H9 (cell line): ENCODE results near the gene WDR55. TPM values are rescaled to one million over a fixed set of nuclear protein-coding genes. Genes with fewer than 3 reads are reported as not detected.

Source experiments
- DNase-seq: peaks from one replicate; pipeline ENCODE4 v3.0.0-alpha.2; 2017
- H2AFZ ChIP-seq: one replicate; pipeline ENCODE4 v1.6.1; 2013; ENCODE audit warnings: mild to moderate bottlenecking, low read length, control low read depth, moderate library complexity
- H2AK5ac ChIP-seq: 2 replicates; pipeline ENCODE4 v1.6.1; 2013; ENCODE audit warnings: low read length, control low read depth, mixed read lengths; ENCODE audit not compliant: insufficient read length
- H2BK120ac ChIP-seq: one replicate; pipeline ENCODE4 v1.6.1; 2013; ENCODE audit warnings: low read depth, mild to moderate bottlenecking, low read length, control low read depth, inconsistent platforms; ENCODE audit not compliant: poor library complexity, severe bottlenecking
- H2BK12ac ChIP-seq: 2 replicates; pipeline ENCODE4 v1.6.1; 2013; ENCODE audit warnings: low read length, control low read depth, mixed read lengths, low read depth; ENCODE audit not compliant: insufficient read length
- H2BK15ac ChIP-seq: 2 replicates; pipeline ENCODE4 v1.6.1; 2013; ENCODE audit warnings: low read depth, low read length, control low read depth
- H2BK20ac ChIP-seq: one replicate; pipeline ENCODE4 v1.6.1; 2013; ENCODE audit warnings: low read depth, mild to moderate bottlenecking, low read length, control low read depth, inconsistent platforms; ENCODE audit not compliant: poor library complexity, severe bottlenecking
- H2BK5ac ChIP-seq: 2 replicates; pipeline ENCODE4 v1.6.1; 2013; ENCODE audit warnings: low read length, control low read depth, mixed read lengths; ENCODE audit not compliant: insufficient read length
- H3K14ac ChIP-seq: 2 replicates; pipeline ENCODE4 v1.6.1; 2013; ENCODE audit warnings: low read length, control low read depth; ENCODE audit not compliant: insufficient read depth
- H3K18ac ChIP-seq: 2 replicates; pipeline ENCODE4 v1.6.1; 2013; ENCODE audit warnings: low read depth, mild to moderate bottlenecking, mixed read lengths, low read length, control low read depth; ENCODE audit not compliant: insufficient read length
- H3K23ac ChIP-seq: 2 replicates; pipeline ENCODE4 v1.6.1; 2013; ENCODE audit warnings: low read length, control low read depth, mixed read lengths, low read depth; ENCODE audit not compliant: insufficient read length
- H3K23me2 ChIP-seq: 2 replicates; pipeline ENCODE4 v1.6.1; 2013; ENCODE audit warnings: low read depth, mild to moderate bottlenecking, mixed read lengths, low read length, control low read depth; ENCODE audit not compliant: insufficient read length, poor library complexity, severe bottlenecking
- H3K27ac ChIP-seq: 2 replicates; pipeline ENCODE4 v1.5.1; 2013; ENCODE audit warnings: low read length, control low read depth, mixed read lengths, low read depth; ENCODE audit not compliant: insufficient read length
- H3K27me3 ChIP-seq: 2 replicates; pipeline ENCODE4 v1.6.1; 2013; ENCODE audit warnings: low read length, control low read depth, inconsistent platforms; ENCODE audit not compliant: insufficient read depth
- H3K4ac ChIP-seq: 2 replicates; pipeline ENCODE4 v1.6.1; 2013; ENCODE audit warnings: low read depth, mild to moderate bottlenecking, control low read depth, inconsistent platforms, low read length, moderate library complexity
- H3K4me1 ChIP-seq: 2 replicates; pipeline ENCODE4 v1.6.1; 2013; ENCODE audit warnings: low read length, control low read depth, inconsistent platforms; ENCODE audit not compliant: insufficient read depth
- H3K4me2 ChIP-seq: 2 replicates; pipeline ENCODE4 v1.6.1; 2013; ENCODE audit warnings: low read length, control low read depth, mixed read lengths; ENCODE audit not compliant: insufficient read length, insufficient read depth
- H3K56ac ChIP-seq: 2 replicates; pipeline ENCODE4 v1.6.1; 2013; ENCODE audit warnings: low read depth, mild to moderate bottlenecking, mixed read lengths, low read length, control low read depth; ENCODE audit not compliant: insufficient read length
- H3K79me1 ChIP-seq: 2 replicates; pipeline ENCODE4 v1.6.1; 2013; ENCODE audit warnings: low read depth, mild to moderate bottlenecking, moderate library complexity, low read length, control low read depth, inconsistent platforms; ENCODE audit not compliant: insufficient read depth, poor library complexity, severe bottlenecking
- H3K79me2 ChIP-seq: 2 replicates; pipeline ENCODE4 v1.6.1; 2013; ENCODE audit warnings: low read length, control low read depth, inconsistent platforms; ENCODE audit not compliant: insufficient read depth
- H3K9ac ChIP-seq: 2 replicates; pipeline ENCODE4 v1.6.1; 2013; ENCODE audit warnings: low read length, control low read depth, mixed read lengths; ENCODE audit not compliant: insufficient read length; ENCODE audit errors: extremely low read depth
- H3K9me3 ChIP-seq: one replicate; pipeline ENCODE4 v1.6.1; 2013; ENCODE audit warnings: low read depth, low read length, inconsistent platforms; ENCODE audit not compliant: control insufficient read depth
- H3T11ph ChIP-seq: one replicate; pipeline ENCODE4 v1.6.1; 2013; ENCODE audit warnings: mild to moderate bottlenecking, low read length, control low read depth, inconsistent platforms
- H4K20me1 ChIP-seq: one replicate; pipeline ENCODE4 v1.6.1; 2013; ENCODE audit not compliant: control insufficient read depth, insufficient read length, insufficient read depth
- H4K5ac ChIP-seq: 2 replicates; pipeline ENCODE4 v1.6.1; 2013; ENCODE audit warnings: low read depth, mild to moderate bottlenecking, mixed read lengths, low read length, control low read depth; ENCODE audit not compliant: insufficient read length
- H4K8ac ChIP-seq: replicated peaks from 2 replicates; pipeline ENCODE4 v1.6.1; 2013; ENCODE audit warnings: low read length, control low read depth, mixed read lengths, low read depth; ENCODE audit not compliant: insufficient read length
- H4K91ac ChIP-seq: 2 replicates; pipeline ENCODE4 v1.6.1; 2013; ENCODE audit warnings: low read depth, mild to moderate bottlenecking, moderate library complexity, mixed read lengths, low read length, control low read depth; ENCODE audit not compliant: insufficient read length
- H3K27ac Mint-ChIP-seq, 3 experiments: 2 replicates in 2 of 3; 3 replicates in 1 of 3; pipeline ENCODE4 v1.8.0; 2020 to 2021; ENCODE audit warnings: mixed read lengths in 3 of 3, mild to moderate bottlenecking in 1 of 3, moderate library complexity in 1 of 3
- H3K27me3 Mint-ChIP-seq: 2 replicates; pipeline ENCODE4 v1.8.0; 2021; ENCODE audit warnings: low read depth, mild to moderate bottlenecking, moderate library complexity, mixed read lengths
- H3K36me3 Mint-ChIP-seq, 3 experiments: 2 replicates in 2 of 3; 3 replicates in 1 of 3; pipeline ENCODE4 v1.8.0; 2020 to 2021; ENCODE audit warnings: low read depth in 3 of 3, mixed read lengths in 3 of 3; ENCODE audit not compliant: insufficient read depth in 1 of 3
- H3K4me1 Mint-ChIP-seq, 2 experiments: 2 replicates each; pipeline ENCODE4 v1.8.0; 2020; ENCODE audit warnings: mixed read lengths in 2 of 2
- H3K4me3 Mint-ChIP-seq, 2 experiments: 2 replicates in 1 of 2; 3 replicates in 1 of 2; pipeline ENCODE4 v1.8.0; 2020 to 2021; ENCODE audit warnings: mild to moderate bottlenecking in 2 of 2, mixed read lengths in 2 of 2, moderate library complexity in 1 of 2
- H3K9me3 Mint-ChIP-seq, 2 experiments: 2 replicates in 1 of 2; 3 replicates in 1 of 2; pipeline ENCODE4 v1.8.0; 2020; ENCODE audit warnings: mild to moderate bottlenecking in 2 of 2, mixed read lengths in 2 of 2, moderate library complexity in 1 of 2
- WGBS: extraction: QIAGEN DNeasy Blood & Tissue Kit; methylation state at CpG from one replicate; pipeline ENCODE4 v1.1.7; 2013; ENCODE audit warnings: missing lambda C conversion rate, low lambda C conversion rate, mixed read lengths; ENCODE audit not compliant: insufficient read length; ENCODE audit errors: extremely low coverage; 5-methylcytosine and 5-hydroxymethylcytosine counted together
- total RNA-seq: library from RNA; stranded (reverse); gene quantifications from 2 replicates; pipeline ENCODE4 v1.2.1, GENCODE V29; 2021
- TF ChIP-seq, protein P1 (sequence below): fragments of 200-600 bp; sonication (generic); conservative IDR thresholded peaks from 3 replicates; pipeline ENCODE4 v1.8.0; 2021; ENCODE audit warnings: antibody characterized with exemption, mild to moderate bottlenecking

Gene WDR55
- total RNA-seq, 1 experiment from 2014 or later: 24.7 TPM

GRCh38 chr5:140632366-140633020, 32.2 kb upstream of the WDR55 start:
- H3K23ac ChIP-seq: no peak overlapping the region
- H2AFZ ChIP-seq: no peak overlapping the region
- H4K8ac ChIP-seq: no peak overlapping the region
- no CpG with 5 or more reads among the region's 51 CpGs for WGBS
- no peak overlapping the region for H3K14ac ChIP-seq
- H4K20me1 ChIP-seq: no peaks in the 10 kb centered on the region
- no peak overlapping the region for H3K4ac ChIP-seq
- no peaks in the 10 kb centered on the region for H3K79me2 ChIP-seq
- H3K18ac ChIP-seq: no peak overlapping the region
- peaks cover 16% of the 10 kb centered on the region for H3K9me3 ChIP-seq
- no peak overlapping the region for H4K5ac ChIP-seq
- TF ChIP-seq, protein P1, sequence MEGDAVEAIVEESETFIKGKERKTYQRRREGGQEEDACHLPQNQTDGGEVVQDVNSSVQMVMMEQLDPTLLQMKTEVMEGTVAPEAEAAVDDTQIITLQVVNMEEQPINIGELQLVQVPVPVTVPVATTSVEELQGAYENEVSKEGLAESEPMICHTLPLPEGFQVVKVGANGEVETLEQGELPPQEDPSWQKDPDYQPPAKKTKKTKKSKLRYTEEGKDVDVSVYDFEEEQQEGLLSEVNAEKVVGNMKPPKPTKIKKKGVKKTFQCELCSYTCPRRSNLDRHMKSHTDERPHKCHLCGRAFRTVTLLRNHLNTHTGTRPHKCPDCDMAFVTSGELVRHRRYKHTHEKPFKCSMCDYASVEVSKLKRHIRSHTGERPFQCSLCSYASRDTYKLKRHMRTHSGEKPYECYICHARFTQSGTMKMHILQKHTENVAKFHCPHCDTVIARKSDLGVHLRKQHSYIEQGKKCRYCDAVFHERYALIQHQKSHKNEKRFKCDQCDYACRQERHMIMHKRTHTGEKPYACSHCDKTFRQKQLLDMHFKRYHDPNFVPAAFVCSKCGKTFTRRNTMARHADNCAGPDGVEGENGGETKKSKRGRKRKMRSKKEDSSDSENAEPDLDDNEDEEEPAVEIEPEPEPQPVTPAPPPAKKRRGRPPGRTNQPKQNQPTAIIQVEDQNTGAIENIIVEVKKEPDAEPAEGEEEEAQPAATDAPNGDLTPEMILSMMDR: no peak
- H3K27ac Mint-ChIP-seq: no peak overlapping the region
- H3K4me3 Mint-ChIP-seq: no peak overlapping the region
- no peak overlapping the region for H3K27ac ChIP-seq
- H3T11ph ChIP-seq: no peak overlapping the region
- no peak overlapping the region for H3K9ac ChIP-seq
- no peak overlapping the region for H2BK120ac ChIP-seq
- H3K36me3 Mint-ChIP-seq: peaks cover 4 to 9% (median 6%) of the 10 kb centered on the region in 3 experiments; a peak in 6 of 7 replicates
- peaks cover 30 to 35% of the 10 kb centered on the region in 2 experiments for H3K9me3 Mint-ChIP-seq
- no peak overlapping the region for H2BK5ac ChIP-seq
- H3K4me1 Mint-ChIP-seq: peaks cover under 1% of the 10 kb centered on the region in 2 experiments; a peak in 1 of 4 replicates
- no peak overlapping the region for H3K4me2 ChIP-seq
- no peak for DNase-seq
- no peak overlapping the region for H3K56ac ChIP-seq
- no peak overlapping the region for H2BK20ac ChIP-seq
- H2AK5ac ChIP-seq: no peak overlapping the region
- H3K4me1 ChIP-seq: no peaks in the 10 kb centered on the region
- no peaks in the 10 kb centered on the region for H3K23me2 ChIP-seq
- H3K79me1 ChIP-seq: no peaks in the 10 kb centered on the region
- H2BK12ac ChIP-seq: no peak overlapping the region
- no peak overlapping the region for H2BK15ac ChIP-seq
- no peaks in the 10 kb centered on the region for H3K27me3 ChIP-seq
- H3K27me3 Mint-ChIP-seq: peaks cover 6% of the 10 kb centered on the region
- H4K91ac ChIP-seq: no peak overlapping the region
